ENCODE results near the gene EIF5B. TPM values are rescaled to one million over a fixed set of nuclear protein-coding genes. Genes with fewer than 3 reads are reported as not detected.

EIF5B gene
- total RNA-seq, 1 donor from 2014 or later: 51.5 TPM

DNA sequence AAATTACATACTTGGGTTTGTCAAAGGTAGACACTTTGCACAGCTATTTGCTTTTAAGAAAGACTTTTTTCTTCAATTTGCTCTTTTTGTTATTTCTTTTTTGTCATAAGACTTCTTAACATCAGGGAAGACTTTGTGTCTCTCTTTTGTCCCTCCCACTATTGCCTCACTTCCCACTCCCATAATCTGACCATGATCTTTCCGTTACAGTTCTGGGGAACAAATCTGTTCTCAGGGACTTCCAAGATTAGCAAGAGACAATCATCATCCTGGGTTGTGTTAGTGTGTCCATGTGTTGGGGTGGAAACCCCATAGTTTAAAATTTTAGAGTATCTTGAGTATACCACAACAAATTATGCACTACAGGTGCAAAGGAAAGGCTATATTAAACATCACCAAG lies 77.4 kb downstream of the EIF5B start:
- no peak for DNase-seq (ENCODE audit: low spot score)

DNA sequence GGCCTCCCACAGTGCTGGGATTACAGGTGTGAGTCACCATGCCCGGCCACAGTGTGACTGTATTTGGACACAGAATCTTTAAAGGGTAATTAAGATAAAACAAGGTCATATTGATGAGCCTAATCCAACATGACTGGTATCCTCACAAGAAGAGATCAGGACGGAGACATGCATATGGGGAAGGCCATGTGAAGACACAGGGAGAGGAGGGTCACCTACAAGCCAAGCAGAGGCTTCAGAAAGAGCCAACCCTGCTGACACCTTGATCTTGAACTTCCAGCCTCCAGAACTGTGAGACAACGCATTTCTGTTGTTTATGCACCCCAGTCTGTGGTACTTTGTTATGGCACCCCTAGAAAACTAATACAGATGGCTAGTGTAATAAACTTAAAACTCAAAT lies 80.2 kb downstream of the EIF5B start:
- DNase-seq (ENCODE audit: low spot score): no peak

DNA sequence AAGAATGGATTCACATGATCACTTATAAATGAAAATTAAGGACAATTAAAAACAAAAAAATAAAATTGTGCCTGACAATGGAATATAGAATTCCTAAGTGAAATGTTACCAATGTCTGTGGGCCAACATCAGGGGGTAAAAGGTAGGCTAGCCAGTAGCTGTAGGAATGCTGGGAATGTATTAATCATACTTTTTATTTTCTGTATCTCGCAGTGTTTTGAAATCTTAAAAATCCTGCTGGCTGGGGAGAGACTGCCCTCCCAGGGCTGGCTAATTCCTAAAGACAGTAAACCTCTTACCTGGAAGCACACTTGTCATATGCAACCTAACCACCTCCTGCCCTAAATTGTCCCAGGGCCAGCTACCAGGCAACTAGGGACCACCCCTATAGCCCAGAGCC lies 82.8 kb downstream of the EIF5B start:
- no peak for DNase-seq (ENCODE audit: low spot score)

DNA sequence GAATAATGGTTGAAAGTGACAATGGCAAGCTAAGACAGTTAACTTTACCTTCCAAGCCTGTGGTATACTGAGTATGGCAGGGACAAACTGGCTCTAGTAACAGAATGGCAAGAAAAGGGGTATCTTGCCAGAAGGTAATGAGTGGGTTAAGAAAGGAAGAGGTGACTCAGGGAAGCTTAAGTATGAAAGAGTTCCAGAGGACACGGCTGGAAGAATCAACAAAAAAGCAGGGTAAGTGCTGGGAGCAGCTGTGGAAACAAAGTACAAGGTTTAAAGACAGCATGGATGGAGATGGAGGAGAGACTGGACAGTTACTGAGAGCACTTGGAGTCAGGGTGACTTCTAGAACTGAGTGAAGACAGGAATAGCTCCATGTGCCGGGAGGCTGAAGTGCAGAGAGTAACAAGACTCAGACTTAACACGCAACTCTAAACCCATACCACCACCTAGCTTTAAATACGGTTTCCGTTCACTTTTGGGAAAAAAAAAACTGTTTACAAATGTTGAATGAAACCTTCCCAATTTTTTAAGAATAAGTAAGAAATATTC lies 83.6 kb downstream of the EIF5B start:
- no peak for DNase-seq (ENCODE audit: low spot score)

DNA sequence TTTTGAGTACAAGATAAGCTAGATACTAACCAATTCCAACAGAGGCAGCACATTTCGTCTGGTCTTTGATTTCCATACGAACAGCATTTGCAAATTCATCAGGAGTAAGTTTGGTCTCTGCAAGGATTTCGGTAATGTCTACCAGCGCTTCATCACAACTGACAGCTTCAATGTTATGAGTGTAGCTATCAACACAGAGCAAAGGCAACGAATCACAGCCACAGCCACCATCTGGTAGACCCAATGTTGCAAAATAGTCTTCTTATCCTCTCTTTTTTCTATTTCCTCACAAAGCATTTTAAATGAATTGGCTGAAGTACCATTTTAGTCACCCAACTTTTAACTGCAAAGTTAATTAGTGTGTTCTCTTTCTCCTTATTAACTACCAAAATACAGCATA lies 84.3 kb downstream of the EIF5B start:
- no peak for DNase-seq (ENCODE audit: low spot score)

DNA sequence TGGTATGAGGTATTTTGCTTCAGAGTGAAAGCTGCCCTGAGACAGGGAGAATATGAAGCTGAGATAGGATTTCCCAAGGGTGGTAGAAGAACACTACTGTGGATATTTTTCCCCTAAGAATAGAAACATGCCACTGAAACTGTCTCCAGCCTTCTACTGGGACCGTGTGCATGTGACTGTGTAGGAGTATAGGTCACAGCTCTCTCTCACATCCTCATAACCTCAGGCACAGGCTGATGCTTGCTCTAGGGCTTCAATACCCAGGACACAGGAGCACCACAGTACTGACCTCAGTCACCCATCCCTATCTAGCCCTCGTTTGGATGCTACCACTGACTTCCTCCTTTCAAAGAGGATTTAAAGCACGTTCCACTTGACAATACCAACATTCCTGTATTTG lies 85.4 kb downstream of the EIF5B start:
- DNase-seq (ENCODE audit: low spot score): no peak

DNA sequence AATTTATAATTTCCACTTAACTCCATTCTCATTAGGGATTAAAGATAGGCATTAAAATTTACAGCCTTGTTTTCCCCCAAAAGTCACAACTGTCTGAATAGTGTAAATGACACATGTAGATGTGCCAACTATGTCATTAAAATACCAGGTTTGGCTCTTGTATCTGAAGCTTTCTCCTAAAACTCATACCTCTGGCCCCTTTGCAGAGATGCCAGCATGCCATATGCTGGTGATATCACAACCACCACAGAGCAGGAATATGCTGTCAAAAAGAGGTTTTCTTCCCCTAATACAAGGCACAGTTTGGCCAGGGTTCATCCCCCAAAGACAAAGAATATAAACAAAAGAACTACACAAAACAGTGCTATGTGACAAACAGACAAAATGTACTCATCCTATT lies 87.2 kb downstream of the EIF5B start:
- no peak for DNase-seq (ENCODE audit: low spot score)

DNA sequence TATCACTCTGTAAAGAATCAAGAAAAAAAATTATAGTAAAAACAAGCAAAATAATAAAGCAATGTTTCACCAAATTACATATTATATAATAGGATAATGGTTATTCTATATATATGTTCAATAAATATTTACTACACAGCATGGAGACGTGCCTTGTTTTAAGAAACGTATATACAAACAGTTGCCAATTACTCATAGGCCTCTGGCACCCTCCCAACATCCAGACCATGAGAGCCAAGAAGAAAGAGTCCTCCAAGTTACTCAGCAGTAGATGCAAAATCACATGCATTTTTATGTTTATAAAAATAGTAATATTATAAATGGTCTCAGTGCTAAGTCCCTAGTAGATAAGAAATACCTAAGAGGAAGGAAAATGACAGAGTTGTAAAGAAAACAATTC lies 87.8 kb downstream of the EIF5B start:
- DNase-seq (ENCODE audit: low spot score): no peak

DNA sequence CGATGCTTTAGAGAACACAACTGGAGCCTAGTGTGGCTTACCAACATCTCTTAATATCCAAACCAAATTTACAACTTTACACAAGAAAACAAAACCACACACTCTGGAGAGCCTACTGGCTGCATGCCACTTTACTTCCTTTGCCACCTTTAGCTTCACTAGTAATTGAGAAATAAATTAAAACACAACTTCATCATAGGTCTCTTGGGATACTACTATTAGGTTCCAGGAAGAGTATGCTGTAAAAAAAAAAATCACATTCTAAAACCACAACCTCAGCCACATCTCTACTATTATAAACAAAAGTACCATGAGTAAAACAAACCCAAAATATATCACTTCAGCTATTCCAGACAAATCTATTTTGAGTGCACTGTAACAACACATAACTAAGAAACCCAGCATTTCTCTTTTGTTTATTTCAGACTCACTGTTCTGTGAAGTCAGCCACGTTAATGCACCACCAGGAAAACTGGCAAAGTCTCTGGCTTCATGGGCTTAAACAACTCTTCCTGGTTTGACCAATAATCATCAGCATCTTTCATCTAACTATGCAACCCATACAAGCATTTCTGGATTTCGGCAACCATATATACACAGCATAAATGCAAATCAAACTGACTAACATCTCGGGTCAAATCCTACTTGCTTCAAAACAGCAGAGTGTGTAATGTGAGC lies 93.6 kb downstream of the EIF5B start:
- no peak for DNase-seq (ENCODE audit: low spot score)

DNA sequence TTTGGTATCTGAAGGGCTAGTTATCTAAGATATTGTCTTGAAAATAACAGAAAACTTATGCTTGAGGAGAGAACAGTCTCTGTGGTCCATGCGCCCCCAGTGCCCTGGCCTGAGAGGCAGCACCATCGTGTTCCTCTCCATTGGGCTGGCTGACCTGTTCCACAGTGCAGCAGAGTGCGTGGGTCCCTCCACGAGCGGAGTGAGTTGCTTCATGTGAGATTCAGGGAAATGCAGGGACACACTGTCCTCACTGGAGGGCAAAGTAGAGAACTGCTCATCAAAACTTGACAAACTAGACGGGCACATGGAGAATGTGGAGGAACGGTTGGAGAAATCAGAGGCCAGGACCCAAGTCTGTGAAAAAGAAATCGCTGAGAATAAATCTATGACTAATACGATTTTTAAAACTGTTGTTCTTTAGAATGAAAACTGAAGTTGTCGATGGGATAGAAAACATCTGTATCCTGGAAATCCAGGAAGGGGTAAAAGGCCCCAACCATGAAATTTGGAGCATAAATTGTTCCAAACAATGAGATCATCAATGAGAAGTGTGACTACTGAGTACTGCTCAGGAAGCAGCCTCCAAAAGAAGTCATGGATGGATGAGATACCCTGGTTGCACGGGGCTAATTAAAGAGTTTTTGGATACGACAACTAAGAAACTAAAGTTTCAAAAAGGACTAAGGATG lies 94.5 kb downstream of the EIF5B start:
- no peak for DNase-seq (ENCODE audit: low spot score)

DNA sequence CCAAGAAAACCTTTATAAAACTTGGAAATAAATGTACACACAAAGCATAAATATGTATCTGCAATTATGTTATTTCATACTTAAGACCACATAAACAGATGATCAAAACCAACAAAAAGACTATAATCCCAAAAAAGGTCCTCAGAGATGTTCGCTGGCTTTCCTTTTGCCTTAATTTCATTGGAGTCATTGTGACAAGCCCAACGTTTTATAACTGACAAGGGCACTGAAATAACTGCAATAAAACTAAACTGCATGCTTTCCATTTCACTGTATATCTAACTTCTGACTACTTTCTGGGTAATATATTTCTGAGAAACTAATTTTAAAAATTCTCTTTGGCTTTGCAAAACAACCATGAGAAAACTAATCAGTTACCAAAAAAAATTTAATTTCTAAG lies 96.2 kb downstream of the EIF5B start:
- no peak for DNase-seq (ENCODE audit: low spot score)

DNA sequence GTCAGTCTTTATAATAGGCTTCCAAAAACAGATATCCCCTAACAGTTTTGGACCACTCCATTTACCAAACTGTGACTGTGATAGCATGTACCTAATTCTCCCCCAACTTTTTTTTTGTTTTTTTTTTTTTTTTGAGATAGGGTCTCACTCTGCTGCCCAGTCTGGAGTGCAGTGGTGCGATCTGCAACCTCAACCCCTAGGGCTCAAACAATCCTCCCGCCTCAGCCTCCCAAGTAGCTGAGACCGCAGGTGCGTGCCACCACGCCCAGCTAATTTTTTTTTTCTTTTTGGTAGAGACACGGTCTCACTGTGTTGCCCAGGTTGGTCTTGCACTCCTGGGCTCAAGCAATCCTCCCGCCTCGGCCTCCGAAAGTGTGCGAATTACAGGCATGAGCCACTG lies 99.7 kb downstream of the EIF5B start:
- DNase-seq (ENCODE audit: low spot score): no peak

DNA sequence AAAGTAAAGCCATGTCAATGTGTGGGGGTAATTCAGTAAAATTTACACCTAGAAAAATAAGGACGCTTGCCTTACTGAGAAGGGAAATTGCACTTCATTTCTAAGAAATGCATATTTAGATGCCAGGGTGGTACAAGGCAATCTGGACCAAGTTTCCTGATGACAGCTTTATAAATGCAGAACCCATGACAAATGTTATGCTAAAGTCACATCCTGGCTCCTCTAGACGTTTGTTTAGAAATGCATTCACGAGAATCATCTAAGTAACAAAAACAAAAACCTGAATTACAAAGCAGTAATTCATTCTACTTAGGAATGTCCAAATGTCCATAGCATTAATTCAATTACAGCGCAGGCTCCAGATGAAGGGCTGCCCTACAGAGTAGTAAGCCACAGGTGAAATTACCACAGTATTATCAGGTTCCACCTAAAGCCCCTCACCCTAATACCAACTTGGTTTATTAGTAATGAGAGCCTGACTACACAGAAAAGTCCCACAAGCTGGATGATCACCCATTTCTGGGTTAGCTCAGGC lies 102.8 kb downstream of the EIF5B start:
- no peak for DNase-seq (ENCODE audit: low spot score)

DNA sequence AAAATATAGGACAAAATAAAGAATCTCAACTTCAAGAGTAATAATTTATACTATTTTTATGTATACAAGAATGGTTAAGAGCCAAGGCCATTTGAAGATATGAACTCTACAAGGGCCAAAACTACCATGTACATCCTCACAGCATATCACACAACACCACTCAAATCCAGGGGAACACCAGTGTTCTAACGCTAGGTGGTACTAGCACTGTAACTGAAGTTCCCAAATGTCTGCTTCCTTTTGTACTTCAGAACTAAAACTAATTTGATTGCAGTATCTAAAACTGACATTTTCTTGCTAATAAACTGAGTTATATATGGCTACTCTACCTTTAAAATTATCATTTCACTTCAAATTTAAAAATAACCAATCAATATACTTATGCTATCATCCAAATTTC lies 105.6 kb downstream of the EIF5B start:
- no peak for DNase-seq (ENCODE audit: low spot score)

DNA sequence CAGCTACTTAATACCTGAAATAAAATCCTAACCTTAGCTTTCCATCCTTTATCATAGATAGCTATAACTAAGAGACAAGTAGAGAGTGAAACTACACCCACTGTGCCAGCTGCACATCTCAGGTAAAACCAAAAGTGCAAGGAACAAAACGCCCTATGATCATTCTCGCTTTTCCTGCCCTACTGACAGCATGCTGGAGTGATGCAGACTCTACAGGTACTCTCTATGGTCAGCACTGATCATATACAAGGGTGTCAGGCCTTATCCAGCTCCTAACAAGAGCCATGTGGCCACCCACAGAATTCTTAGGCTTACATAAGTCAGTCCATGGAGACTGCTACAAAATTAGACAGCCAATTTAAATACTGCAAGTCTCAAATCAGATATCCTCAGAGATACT lies 107.0 kb downstream of the EIF5B start:
- no peak for DNase-seq (ENCODE audit: low spot score)

DNA sequence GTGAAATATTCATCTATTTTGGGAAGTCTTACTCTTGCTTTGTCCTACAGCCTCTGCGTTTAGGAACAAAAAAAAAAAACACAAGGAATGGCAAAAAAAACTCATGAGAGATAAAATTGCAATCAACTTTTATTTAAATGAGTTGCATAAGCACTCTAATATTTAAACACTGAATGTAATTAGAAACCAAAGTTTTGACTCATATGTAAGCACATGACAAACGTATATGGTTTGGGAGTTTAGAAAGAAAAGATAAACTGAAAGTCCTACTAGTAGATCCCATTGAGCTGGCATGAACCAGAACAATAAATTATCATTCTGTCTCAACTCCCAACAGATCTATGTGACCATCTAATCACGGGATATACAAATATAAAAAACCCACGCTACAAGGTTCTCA lies 107.9 kb downstream of the EIF5B start:
- DNase-seq (ENCODE audit: low spot score): no peak

DNA sequence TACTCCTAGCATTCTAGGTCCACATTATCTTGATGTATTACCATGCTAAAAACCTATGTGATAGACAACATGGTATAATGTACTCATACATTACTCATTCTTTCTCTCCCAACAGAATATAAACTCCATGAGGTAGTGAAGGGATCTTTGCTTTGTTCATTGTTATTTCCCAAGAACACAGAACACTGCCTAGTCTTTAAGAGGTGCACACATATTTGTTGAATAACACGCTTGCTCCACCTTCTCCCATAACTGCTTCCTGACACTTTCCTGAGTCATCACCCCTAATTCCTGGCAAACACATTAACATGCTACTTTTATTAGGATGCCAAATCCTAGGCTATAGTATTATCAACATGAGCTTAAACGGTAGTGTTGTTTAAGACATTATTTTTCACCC lies 111.4 kb downstream of the EIF5B start:
- DNase-seq (ENCODE audit: low spot score): no peak

DNA sequence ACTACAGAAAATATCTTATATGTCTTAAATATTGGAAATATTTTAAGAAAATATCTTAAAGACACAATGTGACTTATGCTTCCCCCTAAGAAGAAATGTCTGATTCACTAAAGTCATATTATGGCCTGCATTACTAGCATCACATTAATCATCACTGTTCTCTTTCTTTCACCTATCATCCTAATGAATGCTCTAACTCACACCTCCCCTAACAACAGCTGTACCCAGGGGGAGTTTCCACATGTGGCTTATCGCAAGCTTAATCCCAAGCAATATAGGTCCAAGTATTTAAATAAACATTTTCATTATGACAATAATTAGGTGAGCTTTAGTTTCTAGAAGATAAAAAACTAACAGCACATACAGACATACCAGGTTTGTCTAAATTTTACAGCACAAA lies 113.0 kb downstream of the EIF5B start:
- DNase-seq (ENCODE audit: low spot score): no peak

Other genes with a start within 250 kb of the EIF5B start
- gene C2orf15, start 195.7 kb upstream of the EIF5B start, total RNA-seq: 4.9 TPM
- 19.9 TPM for gene TSGA10, start 182.4 kb upstream of the EIF5B start, total RNA-seq
- gene LIPT1, start 182.4 kb upstream of the EIF5B start, total RNA-seq: 14.8 TPM
- 27.0 TPM for gene MITD1, start 156.3 kb upstream of the EIF5B start, total RNA-seq
- gene MRPL30, start 156.2 kb upstream of the EIF5B start, total RNA-seq: 33.8 TPM
- not detected for gene LYG2, start 81.7 kb upstream of the EIF5B start, total RNA-seq
- 0.39 TPM for gene LYG1, start 36.2 kb upstream of the EIF5B start, total RNA-seq
- 30.2 TPM for gene TXNDC9, start 1.1 kb upstream of the EIF5B start, total RNA-seq
- 99.6 TPM for gene REV1, start 152.6 kb downstream of the EIF5B start, total RNA-seq